T-helper 1 cell treated with Interleukin-12 subunit alpha and Interleukin-12 subunit beta and Interleukin-4 antibody, amounts not matched to agents 30 ng/mL and 1 ng/mL, for 36 hours (primary cell): ENCODE data around the gene ABCB10. TPM values are rescaled to one million over a fixed set of nuclear protein-coding genes. Genes with fewer than 3 reads are reported as not detected.
"Not testable (repeated sequence)": the region's sequence is repeated elsewhere in the genome, so short reads cannot be mapped to it uniquely, and the experiment has no call there.

Source experiments
- intact Hi-C: fragments of 100-400 bp; cut with micrococcal nuclease; formaldehyde crosslinking; loops from one replicate; pipeline ENCODE4 v1.15.1; 2024
- total RNA-seq: library from RNA; stranded (reverse); gene quantifications from 2 replicates; pipeline ENCODE4 v1.2.3, GENCODE V29; 2022

ABCB10 gene
- total RNA-seq, 1 donor from 2014 or later = 32.3 TPM

- intact Hi-C loops = loop anchor here (5.0 kb wide), 1 partner anchor 208 kb away; the partner anchor contains the start of gene RAB4A
These were observed 78.7 kb downstream of the ABCB10 start for GRCh38 chr1:229479660-229480399.

DNA sequence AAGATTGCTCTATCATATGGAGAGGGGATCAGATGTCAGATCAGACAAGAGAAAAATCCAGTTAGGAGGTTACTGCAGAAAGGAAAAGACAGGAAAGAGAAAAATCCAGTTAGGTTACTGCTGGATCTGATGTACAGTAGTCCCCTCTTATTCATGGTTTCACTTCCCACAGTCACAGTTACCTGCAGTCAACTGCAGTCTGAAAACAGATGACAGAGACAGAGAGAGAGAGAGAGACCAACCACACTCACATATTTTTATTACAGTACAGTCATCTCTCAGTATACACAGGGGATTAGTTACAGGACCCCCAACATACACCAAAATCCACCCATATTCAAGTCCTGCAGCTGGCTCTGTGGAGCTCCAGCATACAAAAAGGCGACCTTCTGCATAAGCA lies 79.7 kb downstream of the ABCB10 start:
- intact Hi-C loops = no loop called here

DNA sequence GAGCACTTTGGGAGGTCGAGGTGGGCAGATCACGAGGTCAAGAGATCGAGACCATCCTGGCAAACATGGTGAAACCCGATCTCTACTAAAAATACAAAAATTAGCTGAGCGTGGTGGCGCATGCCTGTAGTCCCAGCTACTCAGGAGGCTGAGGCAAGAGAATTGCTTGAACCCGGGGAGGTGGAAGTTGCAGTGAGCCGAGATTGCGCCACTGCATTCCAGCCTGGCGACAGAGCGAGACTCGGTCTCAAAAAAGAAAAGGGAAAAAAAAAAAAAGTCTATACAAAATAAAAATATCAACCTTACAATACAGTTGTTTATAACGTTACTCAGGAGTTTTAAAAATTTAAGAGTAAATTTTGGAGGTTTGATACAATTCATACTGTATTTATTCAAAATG lies 82.6 kb downstream of the ABCB10 start:
- intact Hi-C loops = not testable (repeated sequence)

GRCh38 chr1:229474509-229474908 lies 84.0 kb downstream of the ABCB10 start:
- intact Hi-C loops = no loop called here

- intact Hi-C loops = no loop called here
These were observed 87.3 kb downstream of the ABCB10 start for GRCh38 chr1:229471175-229471574.

GRCh38 chr1:229470406-229471043 lies 88.0 kb downstream of the ABCB10 start:
- intact Hi-C loops = no loop called here

DNA sequence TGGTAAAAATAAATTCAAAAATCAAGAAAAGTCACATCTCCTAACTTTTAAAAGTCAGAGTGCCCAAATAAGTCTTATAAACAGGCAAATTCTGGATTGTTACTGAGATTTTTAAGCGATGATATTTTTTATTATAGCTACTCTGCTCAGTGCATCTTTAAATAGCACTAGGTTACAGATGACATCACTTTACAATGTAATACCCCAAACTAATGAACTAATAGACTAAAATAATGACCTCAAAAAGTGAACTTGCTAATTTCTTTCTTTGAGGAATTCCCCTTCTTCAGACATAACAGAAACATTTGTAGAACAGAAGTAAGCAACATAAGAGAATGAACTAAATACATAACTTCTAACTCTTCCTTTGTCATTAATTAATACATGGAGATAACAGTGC lies 91.6 kb downstream of the ABCB10 start:
- intact Hi-C loops = no loop called here

Other genes with a start within 250 kb of the ABCB10 start
- gene CCSAP, start 215.7 kb downstream of the ABCB10 start, total RNA-seq = 8.4 and 8.8 TPM in 2 replicates
- 0.15 TPM in 1 of 2 replicates, not detected in the other for gene ACTA1, start 124.6 kb downstream of the ABCB10 start, total RNA-seq
- 37.5 and 38.8 TPM in 2 replicates for gene NUP133, start 50.4 kb downstream of the ABCB10 start, total RNA-seq
- gene TAF5L, start 67.4 kb upstream of the ABCB10 start, total RNA-seq = 25.4 and 27.7 TPM in 2 replicates
- gene URB2, start 67.5 kb upstream of the ABCB10 start, total RNA-seq = 17.9 and 19.3 TPM in 2 replicates